22Rv1 (cell line): ENCODE data around the gene RAB28.

Experiments
- H3K27ac ChIP-seq: fragments of 450-650 bp; 2 replicates; pipeline ENCODE4 v1.5.1; 2017
- CTCF ChIP-seq: fragments of 450-650 bp; IDR thresholded peaks from 2 replicates; pipeline ENCODE4 v1.5.1; 2017; ENCODE audit warnings: mild to moderate bottlenecking
- ZFX ChIP-seq: fragments of 450-650 bp; IDR thresholded peaks from 2 replicates; pipeline ENCODE4 v1.6.1; 2017; ENCODE audit warnings: antibody characterized with exemption, borderline replicate concordance

Gene RAB28

GRCh38 chr4:13349096-13349495 lies 135.0 kb downstream of the RAB28 start:
- no peak for TF ChIP-seq CTCF
- TF ChIP-seq ZFX = no peak
- no peak overlapping the region for H3K27ac ChIP-seq

GRCh38 chr4:13348216-13348615 lies 135.9 kb downstream of the RAB28 start:
- no peak overlapping the region for H3K27ac ChIP-seq
- TF ChIP-seq ZFX (no peak), CTCF (no peak)

GRCh38 chr4:13347517-13348125 lies 136.5 kb downstream of the RAB28 start:
- no peak overlapping the region for H3K27ac ChIP-seq
- no peak for TF ChIP-seq CTCF
- TF ChIP-seq ZFX = no peak

GRCh38 chr4:13344216-13344615 lies 139.9 kb downstream of the RAB28 start:
- TF ChIP-seq CTCF = no peak
- no peak for TF ChIP-seq ZFX
- H3K27ac ChIP-seq = no peak overlapping the region

GRCh38 chr4:13340672-13341071 lies 143.5 kb downstream of the RAB28 start:
- no peak overlapping the region for H3K27ac ChIP-seq

GRCh38 chr4:13331827-13332226 lies 152.3 kb downstream of the RAB28 start:
- TF ChIP-seq CTCF (no peak), ZFX (no peak)
- no peak overlapping the region for H3K27ac ChIP-seq

More at GRCh38 chr4:13340672-13341071, 143.5 kb downstream of the RAB28 start:
- TF ChIP-seq ZFX (no peak), CTCF (no peak)

- TF ChIP-seq ZFX (no peak), CTCF (no peak)
- no peak overlapping the region for H3K27ac ChIP-seq
Observed at GRCh38 chr4:13329963-13330362, 154.2 kb downstream of the RAB28 start.
